Coronary artery (tissue), 2 donors: ENCODE data around the gene NISCH.

Source experiments
- DNase-seq: peaks from one replicate; pipeline ENCODE4 v3.0.0-alpha.2; 2017; ENCODE audit warnings: low spot score
- H3K27ac ChIP-seq, 2 donors: fragments of 200-600 bp; sonication (generic); one replicate each; pipeline ENCODE4 v1.5.1; 2016 to 2019
- H3K4me3 ChIP-seq: fragments of 200-600 bp; sonication (generic); 2 replicates; pipeline ENCODE4 v1.5.1; 2016; ENCODE audit warnings: mild to moderate bottlenecking, moderate library complexity
- CTCF ChIP-seq: fragments of 200-600 bp; sonication (generic); IDR thresholded peaks from one replicate; pipeline ENCODE4 v1.5.1; 2019; ENCODE audit warnings: antibody characterized with exemption

The NISCH gene

GRCh38 chr3:52455283-52456168 is at the start of gene NISCH:
TSS of gene NISCH (plus strand) at chr3:52455604. CDS start at chr3:52455642, 38 bp downstream.
- no peak for TF ChIP-seq CTCF
- Histone ChIP-seq H3K4me3 (peak within 1 kb of the TSS; percentile 91), H3K27ac (peak within 1 kb of the TSS; percentile 92 to 95)
- DNase-seq, result peak; percentile 89

GRCh38 chr3:52406231-52406661 is 49.2 kb upstream of the NISCH start:
- DNase-seq, result no peak
- H3K27ac ChIP-seq, result no peak overlapping the region
- no peak overlapping the region for H3K4me3 ChIP-seq
- TF ChIP-seq CTCF, result no peak

DNA sequence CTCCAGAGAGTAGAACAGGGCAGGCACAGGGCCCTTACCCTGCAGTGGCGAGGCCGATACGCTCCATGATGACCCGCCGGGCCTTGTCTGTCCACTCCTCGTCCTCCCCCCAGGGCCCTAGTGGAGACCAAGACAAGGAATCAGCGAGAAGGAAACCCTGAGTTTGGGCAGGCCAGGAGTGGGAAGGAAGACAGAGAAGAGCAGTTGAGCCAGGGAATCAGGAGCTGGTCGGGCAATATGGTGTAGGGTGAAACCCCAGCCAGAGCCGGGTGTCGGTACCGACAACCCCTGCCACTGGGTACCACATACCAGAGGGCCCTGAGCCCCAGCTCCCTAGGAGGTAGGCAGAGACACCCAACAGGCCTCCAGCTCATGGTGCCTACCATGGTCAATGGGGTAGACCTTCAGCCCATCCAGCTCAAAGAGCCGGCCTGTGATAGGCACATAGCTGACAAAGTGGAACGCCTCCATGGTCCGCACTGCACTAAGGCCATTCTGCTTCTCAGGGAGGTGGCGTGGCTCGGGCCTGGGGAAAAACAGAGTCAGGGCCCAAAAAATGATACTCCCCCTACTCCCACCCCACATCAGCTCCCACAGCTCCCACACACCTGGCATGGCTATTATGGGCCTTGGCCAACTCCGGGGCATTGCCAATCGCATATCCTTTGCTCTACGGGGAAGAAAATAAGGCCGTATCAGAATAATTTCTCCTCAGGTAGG is 48.5 kb upstream of the NISCH start:
- H3K27ac ChIP-seq, result no peak overlapping the region
- H3K4me3 ChIP-seq, result no peak overlapping the region
- no peak for TF ChIP-seq CTCF
- DNase-seq, result no peak

DNA sequence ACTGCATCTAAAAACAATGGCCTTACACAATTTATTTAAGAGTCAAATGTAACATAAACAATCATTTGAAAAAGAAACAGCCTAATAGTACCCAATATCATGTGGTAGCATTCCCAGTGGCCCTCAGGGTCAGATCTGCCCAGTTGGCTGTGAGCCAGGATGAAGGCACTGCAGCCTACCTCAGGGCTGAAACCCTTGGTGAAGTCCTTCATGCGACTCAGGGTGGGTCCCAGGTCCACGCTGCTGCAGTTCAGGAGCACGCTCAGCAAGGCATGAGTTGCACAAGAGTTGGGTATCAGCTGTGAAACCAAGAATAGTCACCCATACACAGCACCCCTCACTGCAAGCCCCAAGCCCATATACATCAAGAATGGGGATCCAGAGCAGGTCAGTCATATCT is 47.6 kb upstream of the NISCH start:
- Histone ChIP-seq H3K4me3 (no peak overlapping the region), H3K27ac (no peak overlapping the region)
- DNase-seq, result no peak
- TF ChIP-seq CTCF, result no peak

DNA sequence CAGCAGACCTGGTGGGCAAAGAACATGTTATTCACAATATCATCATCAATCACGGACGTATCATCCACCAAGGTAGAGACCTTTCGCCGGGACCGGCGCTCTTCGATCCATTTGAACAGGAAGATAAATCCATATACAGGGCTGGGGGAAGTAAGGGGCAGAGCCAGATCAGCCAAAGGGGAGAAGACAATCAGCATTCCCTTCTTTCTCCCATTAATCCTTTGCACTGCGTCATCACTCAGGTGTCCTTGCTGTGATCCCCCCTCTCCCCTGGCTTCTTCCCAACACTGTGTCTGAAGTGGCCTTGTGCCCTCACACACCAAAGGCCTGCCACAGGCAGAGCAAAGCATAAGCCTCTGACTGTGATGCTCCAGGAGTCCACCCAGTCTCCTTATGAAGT is 46.9 kb upstream of the NISCH start:
- no peak for DNase-seq
- no peak overlapping the region for H3K27ac ChIP-seq
- TF ChIP-seq CTCF, result no peak
- peak overlapping the region; percentile 100 for H3K4me3 ChIP-seq

GRCh38 chr3:52415800-52416199 is 39.6 kb upstream of the NISCH start:
- no peak for TF ChIP-seq CTCF
- H3K27ac ChIP-seq, result no peak overlapping the region
- H3K4me3 ChIP-seq, result no peak overlapping the region
- no peak for DNase-seq
